HepG2 (cell line): ENCODE measurements around the gene EGFL8. TPM values are rescaled to one million over a fixed set of nuclear protein-coding genes. Genes with fewer than 3 reads are reported as not detected.

Source experiments
- EZH2 ChIP-seq: conservative IDR thresholded peaks from 2 replicates; pipeline ENCODE4 v1.6.1; 2012; ENCODE audit warnings: mild to moderate bottlenecking, low read depth, low read length, moderate library complexity
- GATAD2A ChIP-seq: IDR thresholded peaks from 2 replicates; pipeline ENCODE4 v1.6.1; 2016
- JUNB ChIP-seq: sonication (generic); formaldehyde crosslinking; IDR thresholded peaks from 2 replicates; pipeline ENCODE4 v1.8.0; 2022; ENCODE audit warnings: missing genetic modification reagents, mild to moderate bottlenecking, borderline replicate concordance
- NR3C1 ChIP-seq: sonication (generic); formaldehyde crosslinking; IDR thresholded peaks from 2 replicates; pipeline ENCODE4 v1.4.0; 2020; ENCODE audit warnings: missing genetic modification reagents
- REXO4 ChIP-seq: sonication (generic); formaldehyde crosslinking; IDR thresholded peaks from 2 replicates; pipeline ENCODE4 v1.8.0; 2022; ENCODE audit warnings: missing genetic modification reagents, mild to moderate bottlenecking, borderline replicate concordance
- TOPORS ChIP-seq: sonication (generic); formaldehyde crosslinking; IDR thresholded peaks from 2 replicates; pipeline ENCODE4 v1.8.0; 2023; ENCODE audit warnings: mild to moderate bottlenecking, missing genetic modification reagents
- TRIM24 ChIP-seq: sonication (generic); formaldehyde crosslinking; IDR thresholded peaks from 2 replicates; pipeline ENCODE4 v1.8.0; 2022; ENCODE audit warnings: mild to moderate bottlenecking, missing genetic modification reagents
- UBTF ChIP-seq: sonication (generic); formaldehyde crosslinking; IDR thresholded peaks from 2 replicates; pipeline ENCODE4 v1.4.0; 2020; ENCODE audit warnings: mild to moderate bottlenecking, missing genetic modification reagents
- XBP1 ChIP-seq: sonication (generic); formaldehyde crosslinking; IDR thresholded peaks from 2 replicates; pipeline ENCODE4 v1.5.0; 2020; ENCODE audit warnings: missing genetic modification reagents
- ZNF317 ChIP-seq: sonication (generic); formaldehyde crosslinking; IDR thresholded peaks from 2 replicates; pipeline ENCODE4 v1.5.0; 2020; ENCODE audit warnings: mild to moderate bottlenecking, missing genetic modification reagents
- ZNF441 ChIP-seq: sonication (generic); formaldehyde crosslinking; IDR thresholded peaks from 2 replicates; pipeline ENCODE4 v1.7.0; 2021; ENCODE audit warnings: missing genetic modification reagents, borderline replicate concordance
- ZNF550 ChIP-seq: sonication (generic); formaldehyde crosslinking; IDR thresholded peaks from 2 replicates; pipeline ENCODE4 v1.4.0; 2020; ENCODE audit warnings: mild to moderate bottlenecking, missing genetic modification reagents, borderline replicate concordance
- ZNF558 ChIP-seq: sonication (generic); formaldehyde crosslinking; IDR thresholded peaks from 2 replicates; pipeline ENCODE4 v1.9.0; 2022; ENCODE audit warnings: mild to moderate bottlenecking, missing genetic modification reagents, borderline replicate concordance
- ZNF614 ChIP-seq: IDR thresholded peaks from 2 replicates; pipeline ENCODE4 v1.6.1; 2018; ENCODE audit warnings: missing biosample characterization, missing genetic modification reagents, inconsistent platforms, borderline replicate concordance
- ZNF646 ChIP-seq: sonication (generic); formaldehyde crosslinking; IDR thresholded peaks from 2 replicates; pipeline ENCODE4 v1.9.0; 2021; ENCODE audit warnings: mild to moderate bottlenecking, missing genetic modification reagents
- ZNF782 ChIP-seq: sonication (generic); formaldehyde crosslinking; IDR thresholded peaks from 2 replicates; pipeline ENCODE4 v1.4.0; 2020; ENCODE audit warnings: missing genetic modification reagents, mild to moderate bottlenecking, borderline replicate concordance
- polyA plus RNA-seq, 8 experiments: library from polyadenylated mRNA; depleted of rRNA in 3 of 8; stranded (reverse) in 7 of 8; unstranded in 1 of 8; fragments of >200 nt; fragmentation: Illumina TruSeq in 4 of 8; extraction: Trizol in 4 of 8; gene quantifications; 2 replicates each; pipeline versions ENCODE4 v1.2.1 to v1.2.3, GENCODE V29; 2011 to 2016; ENCODE audit warnings: low read depth in 4 of 8, missing spikeins in 1 of 8, mixed read lengths in 1 of 8; ENCODE audit not compliant: insufficient read depth in 1 of 8
- total RNA-seq, 5 experiments: library from RNA; depleted of rRNA; stranded (reverse); fragments of >200 nt; fragmentation: Illumina TruSeq; extraction: Trizol; gene quantifications; 2 replicates each; pipeline ENCODE4 v1.2.3, GENCODE V29; 2016; ENCODE audit warnings: low read depth in 1 of 5
- TF ChIP-seq, protein P1 (sequence below): conservative IDR thresholded peaks from 2 replicates; pipeline ENCODE4 v1.6.1; 2018; ENCODE audit warnings: missing genetic modification reagents
- TF ChIP-seq, protein P2 (sequence below): sonication (generic); formaldehyde crosslinking; IDR thresholded peaks from 2 replicates; pipeline ENCODE4 v1.4.0; 2020; ENCODE audit warnings: low read depth, mild to moderate bottlenecking, missing genetic modification reagents

The EGFL8 gene
- total and polyA plus RNA-seq, 2 of the 13 experiments (the other 11 are each of a cell fraction or from before 2014, with no cell fraction given): 10.0 to 11.5 TPM

DNA sequence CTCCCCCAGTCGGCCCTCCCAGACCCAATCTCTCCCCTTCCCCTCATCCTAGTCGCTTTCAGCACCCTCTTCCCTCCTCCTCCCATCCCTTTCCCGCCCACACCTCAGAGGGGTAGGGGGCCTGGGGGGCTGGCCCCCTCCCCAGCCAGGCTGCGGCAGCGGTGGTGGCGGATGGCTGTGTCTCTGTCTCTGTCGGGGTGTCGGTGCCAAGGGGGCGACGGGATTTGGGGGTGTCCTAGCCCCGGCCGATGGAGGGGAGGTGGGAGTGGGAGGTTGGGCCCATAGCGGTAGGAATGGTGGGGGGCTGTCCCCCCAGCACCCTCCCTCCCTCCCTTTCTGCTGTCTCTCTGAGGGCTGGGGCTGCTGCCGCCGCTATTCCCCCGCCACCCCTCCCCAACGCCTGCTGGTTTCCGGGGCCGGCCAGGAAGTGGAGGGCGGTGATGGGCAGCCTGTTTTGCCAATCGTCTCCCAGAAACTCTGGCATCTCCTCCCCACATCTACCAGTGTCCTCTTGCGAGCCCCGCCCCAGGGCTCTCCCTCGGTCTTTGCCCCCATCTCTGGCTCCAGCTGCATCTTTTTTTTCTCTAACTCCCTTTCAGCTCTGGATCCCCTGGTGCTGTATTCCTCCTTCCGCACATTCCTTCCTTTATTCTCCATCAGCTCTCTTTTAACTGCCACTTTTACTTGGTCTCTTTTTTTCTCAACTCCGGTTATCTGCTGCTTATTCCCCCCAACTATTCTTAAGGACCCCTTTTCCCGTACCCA, 11.5 kb downstream of the EGFL8 start, which contains the start of gene AGPAT1 (continued):
- TF ChIP-seq ZNF317 (peak; percentile 43; the same call in 1 of the 2 replicates), EZH2 (no peak), UBTF (CRISPR knock-in tag) (no peak), NR3C1 (CRISPR knock-in tag) (no peak), ZNF646 (CRISPR knock-in tag) (no peak), XBP1 (no peak), GATAD2A (CRISPR knock-in tag) (no peak; the same call in 1 of the 2 replicates), ZNF614 (CRISPR knock-in tag) (no peak; the same call in 1 of the 2 replicates), TRIM24 (CRISPR knock-in tag) (no peak), ZNF550 (CRISPR knock-in tag) (no peak), JUNB (CRISPR knock-in tag) (no peak), ZNF558 (CRISPR knock-in tag) (no peak), ZNF782 (peak; percentile 42; the same call in 1 of the 2 replicates), TOPORS (CRISPR knock-in tag) (no peak), ZNF441 (CRISPR knock-in tag) (no peak; the same call in 1 of the 2 replicates), REXO4 (CRISPR knock-in tag) (no peak)
- TF ChIP-seq, protein P1, sequence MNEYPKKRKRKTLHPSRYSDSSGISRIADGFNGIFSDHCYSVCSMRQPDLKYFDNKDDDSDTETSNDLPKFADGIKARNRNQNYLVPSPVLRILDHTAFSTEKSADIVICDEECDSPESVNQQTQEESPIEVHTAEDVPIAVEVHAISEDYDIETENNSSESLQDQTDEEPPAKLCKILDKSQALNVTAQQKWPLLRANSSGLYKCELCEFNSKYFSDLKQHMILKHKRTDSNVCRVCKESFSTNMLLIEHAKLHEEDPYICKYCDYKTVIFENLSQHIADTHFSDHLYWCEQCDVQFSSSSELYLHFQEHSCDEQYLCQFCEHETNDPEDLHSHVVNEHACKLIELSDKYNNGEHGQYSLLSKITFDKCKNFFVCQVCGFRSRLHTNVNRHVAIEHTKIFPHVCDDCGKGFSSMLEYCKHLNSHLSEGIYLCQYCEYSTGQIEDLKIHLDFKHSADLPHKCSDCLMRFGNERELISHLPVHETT (CRISPR knock-in tag): peak; percentile 11; the same call in 1 of the 2 replicates
- TF ChIP-seq, protein P2, sequence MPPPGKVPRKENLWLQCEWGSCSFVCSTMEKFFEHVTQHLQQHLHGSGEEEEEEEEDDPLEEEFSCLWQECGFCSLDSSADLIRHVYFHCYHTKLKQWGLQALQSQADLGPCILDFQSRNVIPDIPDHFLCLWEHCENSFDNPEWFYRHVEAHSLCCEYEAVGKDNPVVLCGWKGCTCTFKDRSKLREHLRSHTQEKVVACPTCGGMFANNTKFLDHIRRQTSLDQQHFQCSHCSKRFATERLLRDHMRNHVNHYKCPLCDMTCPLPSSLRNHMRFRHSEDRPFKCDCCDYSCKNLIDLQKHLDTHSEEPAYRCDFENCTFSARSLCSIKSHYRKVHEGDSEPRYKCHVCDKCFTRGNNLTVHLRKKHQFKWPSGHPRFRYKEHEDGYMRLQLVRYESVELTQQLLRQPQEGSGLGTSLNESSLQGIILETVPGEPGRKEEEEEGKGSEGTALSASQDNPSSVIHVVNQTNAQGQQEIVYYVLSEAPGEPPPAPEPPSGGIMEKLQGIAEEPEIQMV (CRISPR knock-in tag): no peak
